ENCODE data around the gene SAMD5. TPM values are rescaled to one million over a fixed set of nuclear protein-coding genes. Genes with fewer than 3 reads are reported as not detected.

SAMD5 gene
- total and polyA plus RNA-seq, 10 of the 15 experiments (the other 5 are each of a cell fraction or from before 2014, with no cell fraction given) = 0.01 to 0.23 (median 0.05) TPM; not detected in 5

- ChIA-PET POLR2A (no interaction called here), SMC1A (ENCODE audit: uncharacterized antibody, unreplicated experiment) (no interaction called here), RAD21 (ENCODE audit: unreplicated experiment) (no interaction called here), CTCF (interaction anchor here (0.6 kb wide), 1 partner anchor 1952 kb away, joined by 3 read pairs; no protein-coding TSS in a partner anchor)
- H2AFZ ChIP-seq (ENCODE audit: control insufficient read depth, low read depth, low read length) = no peak overlapping the region
- 14% methylated on average over 5 of the region's 5 CpGs for WGBS (ENCODE audit: insufficient coverage, insufficient replicate concordance, low lambda C conversion rate, missing lambda C conversion rate)
- no peak for TF ChIP-seq FOS (IDR thresholded peaks at IDR 0.05; ENCODE audit: borderline replicate concordance, extremely low read depth, insufficient read length)
- TF ChIP-seq MTA3 (IDR thresholded peaks at IDR 0.05; ENCODE audit: borderline replicate concordance, low read length) = no peak
- no peak for TF ChIP-seq YY1 (IDR thresholded peaks at IDR 0.05; ENCODE audit: low read depth, low read length)
- no peak for TF ChIP-seq BCL11A (IDR thresholded peaks at IDR 0.05; ENCODE audit: low read depth, low read length)
- TF ChIP-seq POLR2A (IDR thresholded peaks at IDR 0.05; ENCODE audit: low read depth, low read length) = no peak
- H3K4me1 ChIP-seq (ENCODE audit: control insufficient read depth, insufficient read depth, low read length) = no peaks in the 10 kb centered on the region
- H3K4me3 ChIP-seq = no peak overlapping the region
- no peak for ATAC-seq
- no peaks in the 10 kb centered on the region for H4K20me1 ChIP-seq (ENCODE audit: control insufficient read depth, insufficient read depth)
- no peaks in the 10 kb centered on the region for H3K79me2 ChIP-seq (ENCODE audit: control insufficient read depth, insufficient read depth, low read length)
- H3K36me3 ChIP-seq (ENCODE audit: control insufficient read depth in 2 of 2, insufficient read depth in 2 of 2, low read length in 1 of 2) = no peaks in the 10 kb centered on the region
- H3K27me3 ChIP-seq (replicated peaks in 1 of 2; ENCODE audit: control insufficient read depth in 2 of 2, insufficient read depth in 2 of 2, low read length in 1 of 2) = peaks cover 8 to 16% of the 10 kb centered on the region in 2 experiments
- no peaks in the 10 kb centered on the region for H3K9me3 ChIP-seq (replicated peaks; ENCODE audit: control insufficient read depth, insufficient read depth, low read length)
- intact Hi-C loops (cut with micrococcal nuclease; ENCODE audit: unreplicated experiment) = no loop called here
- no peak overlapping the region for H3K27ac ChIP-seq (ENCODE audit: control insufficient read depth, insufficient read depth)
- DNase-seq (ENCODE audit: low read depth, low spot score) = no peak
- FAIRE-seq = no peak
- no peak overlapping the region for H3K4me2 ChIP-seq (ENCODE audit: control insufficient read depth, insufficient read depth)
- no peak overlapping the region for H3K9ac ChIP-seq (ENCODE audit: control insufficient read depth, insufficient read depth, low read length)
- in situ Hi-C loops (cut with MboI) = no loop called here
- BruUV-seq (replicated peaks) = no TSS peak
Measured at GRCh38 chr6:147510929-147511590, 2.6 kb downstream of the SAMD5 start.

- intact Hi-C loops (cut with micrococcal nuclease; ENCODE audit: unreplicated experiment) (no loop called here), in situ Hi-C loops (cut with MboI) (no loop called here)
- DNase-seq (ENCODE audit: low read depth, low spot score) (no peak), ATAC-seq (no peak), FAIRE-seq (no peak)
- H3K4me1 ChIP-seq (ENCODE audit: control insufficient read depth, insufficient read depth, low read length) = no peaks in the 10 kb centered on the region
- H4K20me1 ChIP-seq (ENCODE audit: control insufficient read depth, insufficient read depth) = no peaks in the 10 kb centered on the region
- ChIA-PET CTCF (no interaction called here), SMC1A (ENCODE audit: uncharacterized antibody, unreplicated experiment) (interaction anchor here (0.6 kb wide), 1 partner anchor 112 kb away, joined by 3 read pairs; no protein-coding TSS in a partner anchor), RAD21 (ENCODE audit: unreplicated experiment) (no interaction called here), POLR2A (no interaction called here)
- BruUV-seq (replicated peaks) = no TSS peak
- H3K4me3 ChIP-seq = no peak overlapping the region
- no peak overlapping the region for H2AFZ ChIP-seq (ENCODE audit: control insufficient read depth, low read depth, low read length)
- H3K9ac ChIP-seq (ENCODE audit: control insufficient read depth, insufficient read depth, low read length) = no peak overlapping the region
- no peak overlapping the region for H3K27ac ChIP-seq (ENCODE audit: control insufficient read depth, insufficient read depth)
- no peak overlapping the region for H3K4me2 ChIP-seq (ENCODE audit: control insufficient read depth, insufficient read depth)
- H3K9me3 ChIP-seq (replicated peaks; ENCODE audit: control insufficient read depth, insufficient read depth, low read length) = no peaks in the 10 kb centered on the region
- H3K79me2 ChIP-seq (ENCODE audit: control insufficient read depth, insufficient read depth, low read length) = no peaks in the 10 kb centered on the region
- 3% methylated on average over 2 of the region's 2 CpGs for WGBS (ENCODE audit: insufficient coverage, insufficient replicate concordance, low lambda C conversion rate, missing lambda C conversion rate)
- no peaks in the 10 kb centered on the region for H3K36me3 ChIP-seq (ENCODE audit: control insufficient read depth in 2 of 2, insufficient read depth in 2 of 2, low read length in 1 of 2)
- peaks cover 0 to 2% of the 10 kb centered on the region in 2 experiments; a peak in 2 of 4 replicates for H3K27me3 ChIP-seq (replicated peaks in 1 of 2; ENCODE audit: control insufficient read depth in 2 of 2, insufficient read depth in 2 of 2, low read length in 1 of 2)
- TF ChIP-seq MXI1 (IDR thresholded peaks at IDR 0.05; ENCODE audit: low read depth, low read length) (no peak), SPI1 (IDR thresholded peaks at IDR 0.05; ENCODE audit: borderline replicate concordance, insufficient read depth, low read depth, low read length) (no peak), EGR1 (IDR thresholded peaks at IDR 0.05; ENCODE audit: borderline replicate concordance in 1 of 2, low read depth in 2 of 2, low read length in 2 of 2) (no peak), ZSCAN29 (IDR thresholded peaks at IDR 0.05) (no peak), POLR2AphosphoS5 (IDR thresholded peaks at IDR 0.05; ENCODE audit: low read length) (no peak), MTA3 (IDR thresholded peaks at IDR 0.05; ENCODE audit: borderline replicate concordance, low read length) (no peak), TARDBP (IDR thresholded peaks at IDR 0.05; ENCODE audit: borderline replicate concordance) (no peak), ATF2 (IDR thresholded peaks at IDR 0.05; ENCODE audit: low read length) (no peak), CBX5 (IDR thresholded peaks at IDR 0.05; ENCODE audit: low read depth) (no peak), IRF3 (IDR thresholded peaks at IDR 0.05) (no peak), SP1 (IDR thresholded peaks at IDR 0.05; ENCODE audit: low read depth, low read length) (no peak), SUZ12 (IDR thresholded peaks at IDR 0.05; ENCODE audit: unreplicated experiment) (no peak)
Measured at GRCh38 chr6:147514831-147515230, 6.3 kb downstream of the SAMD5 start.
